H9 (cell line): ENCODE measurements around the gene TMC1. TPM values are rescaled to one million over a fixed set of nuclear protein-coding genes. Genes with fewer than 3 reads are reported as not detected.

Source experiments
- DNase-seq: peaks from one replicate; pipeline ENCODE4 v3.0.0-alpha.2; 2017
- H2AFZ ChIP-seq: one replicate; pipeline ENCODE4 v1.6.1; 2013; ENCODE audit warnings: mild to moderate bottlenecking, low read length, control low read depth, moderate library complexity
- H2AK5ac ChIP-seq: 2 replicates; pipeline ENCODE4 v1.6.1; 2013; ENCODE audit warnings: low read length, control low read depth, mixed read lengths; ENCODE audit not compliant: insufficient read length
- H2BK120ac ChIP-seq: one replicate; pipeline ENCODE4 v1.6.1; 2013; ENCODE audit warnings: low read depth, mild to moderate bottlenecking, low read length, control low read depth, inconsistent platforms; ENCODE audit not compliant: poor library complexity, severe bottlenecking
- H2BK12ac ChIP-seq: 2 replicates; pipeline ENCODE4 v1.6.1; 2013; ENCODE audit warnings: low read length, control low read depth, mixed read lengths, low read depth; ENCODE audit not compliant: insufficient read length
- H2BK15ac ChIP-seq: 2 replicates; pipeline ENCODE4 v1.6.1; 2013; ENCODE audit warnings: low read depth, low read length, control low read depth
- H2BK20ac ChIP-seq: one replicate; pipeline ENCODE4 v1.6.1; 2013; ENCODE audit warnings: low read depth, mild to moderate bottlenecking, low read length, control low read depth, inconsistent platforms; ENCODE audit not compliant: poor library complexity, severe bottlenecking
- H2BK5ac ChIP-seq: 2 replicates; pipeline ENCODE4 v1.6.1; 2013; ENCODE audit warnings: low read length, control low read depth, mixed read lengths; ENCODE audit not compliant: insufficient read length
- H3K14ac ChIP-seq: 2 replicates; pipeline ENCODE4 v1.6.1; 2013; ENCODE audit warnings: low read length, control low read depth; ENCODE audit not compliant: insufficient read depth
- H3K18ac ChIP-seq: 2 replicates; pipeline ENCODE4 v1.6.1; 2013; ENCODE audit warnings: low read depth, mild to moderate bottlenecking, mixed read lengths, low read length, control low read depth; ENCODE audit not compliant: insufficient read length
- H3K23ac ChIP-seq: 2 replicates; pipeline ENCODE4 v1.6.1; 2013; ENCODE audit warnings: low read length, control low read depth, mixed read lengths, low read depth; ENCODE audit not compliant: insufficient read length
- H3K23me2 ChIP-seq: 2 replicates; pipeline ENCODE4 v1.6.1; 2013; ENCODE audit warnings: low read depth, mild to moderate bottlenecking, mixed read lengths, low read length, control low read depth; ENCODE audit not compliant: insufficient read length, poor library complexity, severe bottlenecking
- H3K27ac ChIP-seq: 2 replicates; pipeline ENCODE4 v1.5.1; 2013; ENCODE audit warnings: low read length, control low read depth, mixed read lengths, low read depth; ENCODE audit not compliant: insufficient read length
- H3K27me3 ChIP-seq: 2 replicates; pipeline ENCODE4 v1.6.1; 2013; ENCODE audit warnings: low read length, control low read depth, inconsistent platforms; ENCODE audit not compliant: insufficient read depth
- H3K4ac ChIP-seq: 2 replicates; pipeline ENCODE4 v1.6.1; 2013; ENCODE audit warnings: low read depth, mild to moderate bottlenecking, control low read depth, inconsistent platforms, low read length, moderate library complexity
- H3K4me1 ChIP-seq: 2 replicates; pipeline ENCODE4 v1.6.1; 2013; ENCODE audit warnings: low read length, control low read depth, inconsistent platforms; ENCODE audit not compliant: insufficient read depth
- H3K4me2 ChIP-seq: 2 replicates; pipeline ENCODE4 v1.6.1; 2013; ENCODE audit warnings: low read length, control low read depth, mixed read lengths; ENCODE audit not compliant: insufficient read length, insufficient read depth
- H3K56ac ChIP-seq: 2 replicates; pipeline ENCODE4 v1.6.1; 2013; ENCODE audit warnings: low read depth, mild to moderate bottlenecking, mixed read lengths, low read length, control low read depth; ENCODE audit not compliant: insufficient read length
- H3K79me1 ChIP-seq: 2 replicates; pipeline ENCODE4 v1.6.1; 2013; ENCODE audit warnings: low read depth, mild to moderate bottlenecking, moderate library complexity, low read length, control low read depth, inconsistent platforms; ENCODE audit not compliant: insufficient read depth, poor library complexity, severe bottlenecking
- H3K79me2 ChIP-seq: 2 replicates; pipeline ENCODE4 v1.6.1; 2013; ENCODE audit warnings: low read length, control low read depth, inconsistent platforms; ENCODE audit not compliant: insufficient read depth
- H3K9ac ChIP-seq: 2 replicates; pipeline ENCODE4 v1.6.1; 2013; ENCODE audit warnings: low read length, control low read depth, mixed read lengths; ENCODE audit not compliant: insufficient read length; ENCODE audit errors: extremely low read depth
- H3K9me3 ChIP-seq: one replicate; pipeline ENCODE4 v1.6.1; 2013; ENCODE audit warnings: low read depth, low read length, inconsistent platforms; ENCODE audit not compliant: control insufficient read depth
- H3T11ph ChIP-seq: one replicate; pipeline ENCODE4 v1.6.1; 2013; ENCODE audit warnings: mild to moderate bottlenecking, low read length, control low read depth, inconsistent platforms
- H4K20me1 ChIP-seq: one replicate; pipeline ENCODE4 v1.6.1; 2013; ENCODE audit not compliant: control insufficient read depth, insufficient read length, insufficient read depth
- H4K5ac ChIP-seq: 2 replicates; pipeline ENCODE4 v1.6.1; 2013; ENCODE audit warnings: low read depth, mild to moderate bottlenecking, mixed read lengths, low read length, control low read depth; ENCODE audit not compliant: insufficient read length
- H4K8ac ChIP-seq: replicated peaks from 2 replicates; pipeline ENCODE4 v1.6.1; 2013; ENCODE audit warnings: low read length, control low read depth, mixed read lengths, low read depth; ENCODE audit not compliant: insufficient read length
- H4K91ac ChIP-seq: 2 replicates; pipeline ENCODE4 v1.6.1; 2013; ENCODE audit warnings: low read depth, mild to moderate bottlenecking, moderate library complexity, mixed read lengths, low read length, control low read depth; ENCODE audit not compliant: insufficient read length
- H3K27ac Mint-ChIP-seq, 3 experiments: 2 replicates in 2 of 3; 3 replicates in 1 of 3; pipeline ENCODE4 v1.8.0; 2020 to 2021; ENCODE audit warnings: mixed read lengths in 3 of 3, mild to moderate bottlenecking in 1 of 3, moderate library complexity in 1 of 3
- H3K27me3 Mint-ChIP-seq: 2 replicates; pipeline ENCODE4 v1.8.0; 2021; ENCODE audit warnings: low read depth, mild to moderate bottlenecking, moderate library complexity, mixed read lengths
- H3K36me3 Mint-ChIP-seq, 3 experiments: 2 replicates in 2 of 3; 3 replicates in 1 of 3; pipeline ENCODE4 v1.8.0; 2020 to 2021; ENCODE audit warnings: low read depth in 3 of 3, mixed read lengths in 3 of 3; ENCODE audit not compliant: insufficient read depth in 1 of 3
- H3K4me1 Mint-ChIP-seq, 2 experiments: 2 replicates each; pipeline ENCODE4 v1.8.0; 2020; ENCODE audit warnings: mixed read lengths in 2 of 2
- H3K4me3 Mint-ChIP-seq, 2 experiments: 2 replicates in 1 of 2; 3 replicates in 1 of 2; pipeline ENCODE4 v1.8.0; 2020 to 2021; ENCODE audit warnings: mild to moderate bottlenecking in 2 of 2, mixed read lengths in 2 of 2, moderate library complexity in 1 of 2
- H3K9me3 Mint-ChIP-seq, 2 experiments: 2 replicates in 1 of 2; 3 replicates in 1 of 2; pipeline ENCODE4 v1.8.0; 2020; ENCODE audit warnings: mild to moderate bottlenecking in 2 of 2, mixed read lengths in 2 of 2, moderate library complexity in 1 of 2
- CTCF ChIP-seq: fragments of 200-600 bp; sonication (generic); conservative IDR thresholded peaks from 3 replicates; pipeline ENCODE4 v1.8.0; 2021; ENCODE audit warnings: antibody characterized with exemption, mild to moderate bottlenecking
- total RNA-seq: library from RNA; stranded (reverse); gene quantifications from 2 replicates; pipeline ENCODE4 v1.2.1, GENCODE V29; 2021

The TMC1 gene
- total RNA-seq, 1 experiment from 2014 or later = 2.4 TPM

DNA sequence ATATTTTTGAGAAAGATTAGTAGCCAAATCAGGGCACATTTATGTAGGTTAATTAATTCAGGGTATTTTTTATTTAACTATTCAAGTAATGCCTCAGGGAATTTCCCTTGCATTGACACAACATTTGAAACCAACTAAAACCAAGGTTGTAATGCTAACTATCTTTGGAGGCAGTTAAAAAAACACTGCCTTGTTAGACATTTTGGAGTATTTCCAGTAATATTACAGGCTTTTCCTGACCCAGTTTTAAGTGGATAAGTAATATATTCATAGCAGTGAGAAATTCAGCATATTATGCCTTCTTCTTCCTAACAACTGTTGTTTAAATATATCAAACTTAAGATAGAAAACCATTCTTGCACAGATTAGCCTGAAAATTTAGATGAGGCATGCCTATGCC lies 175.1 kb downstream of the TMC1 start:
- H3K4ac ChIP-seq = no peak overlapping the region
- no peaks in the 10 kb centered on the region for H3K27me3 Mint-ChIP-seq
- peaks cover 2 to 15% (median 3%) of the 10 kb centered on the region in 3 experiments; a peak in 4 of 7 replicates for H3K36me3 Mint-ChIP-seq
- no peaks in the 10 kb centered on the region for H3K79me1 ChIP-seq
- peaks cover under 1 to 3% of the 10 kb centered on the region in 2 experiments; a peak in 1 of 5 replicates for H3K9me3 Mint-ChIP-seq
- H4K5ac ChIP-seq = no peak overlapping the region
- no peak overlapping the region for H2BK20ac ChIP-seq
- no peak overlapping the region for H3K4me3 Mint-ChIP-seq
- no peak overlapping the region for H3K9ac ChIP-seq
- no peak overlapping the region for H3K27ac Mint-ChIP-seq
- no peak overlapping the region for H3K18ac ChIP-seq
- no peak for DNase-seq
- H3T11ph ChIP-seq = no peak overlapping the region
- no peaks in the 10 kb centered on the region for H3K79me2 ChIP-seq
- no peaks in the 10 kb centered on the region for H3K23me2 ChIP-seq
- H3K9me3 ChIP-seq = no peaks in the 10 kb centered on the region
- H3K4me1 ChIP-seq = no peaks in the 10 kb centered on the region
- no peak for TF ChIP-seq CTCF
- H3K4me1 Mint-ChIP-seq = peaks cover 9 to 10% of the 10 kb centered on the region in 2 experiments
- H2AK5ac ChIP-seq = no peak overlapping the region
- no peak overlapping the region for H4K8ac ChIP-seq
- no peak overlapping the region for H3K14ac ChIP-seq
- no peak overlapping the region for H3K23ac ChIP-seq
- H4K91ac ChIP-seq = no peak overlapping the region
- H3K56ac ChIP-seq = no peak overlapping the region
- H3K27ac ChIP-seq = no peak overlapping the region
- no peak overlapping the region for H2BK15ac ChIP-seq
- H3K4me2 ChIP-seq = no peak overlapping the region
- no peak overlapping the region for H2AFZ ChIP-seq
- H3K27me3 ChIP-seq = no peaks in the 10 kb centered on the region
- no peak overlapping the region for H2BK120ac ChIP-seq
- H2BK5ac ChIP-seq = no peak overlapping the region
- no peaks in the 10 kb centered on the region for H4K20me1 ChIP-seq
- H2BK12ac ChIP-seq = no peak overlapping the region
